GM21390 (cell line): ENCODE measurements around the gene PCDH9.
A peak's percentile ranks its signal among the peaks of the same experiment; 100 is the strongest.

ENCODE experiments used
- ATAC-seq: cut with Tn5 transposase; IDR thresholded peaks from one replicate; pipeline ENCODE4 v1.9.1; 2021; ENCODE audit not compliant: unreplicated experiment

The PCDH9 gene

DNA sequence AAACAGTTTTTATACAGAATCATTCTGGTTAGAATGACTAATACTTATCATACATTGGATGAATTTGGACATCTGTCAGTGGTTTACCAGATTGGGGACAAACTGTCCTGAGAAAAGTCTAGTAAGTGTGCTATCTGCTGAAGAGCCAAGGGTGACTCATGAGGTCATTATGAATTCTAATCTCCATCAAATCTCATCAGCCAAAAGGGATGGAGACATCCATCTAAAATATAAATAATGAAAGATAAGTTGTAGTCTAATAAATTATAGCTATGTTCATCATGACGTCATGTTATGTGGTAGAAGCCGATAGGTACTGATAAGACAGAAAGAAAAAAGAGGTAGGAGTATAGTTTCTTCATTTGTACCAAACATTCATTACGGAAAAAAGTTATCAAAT is 804.4 kb downstream of the PCDH9 start:
- ATAC-seq, result no peak

DNA sequence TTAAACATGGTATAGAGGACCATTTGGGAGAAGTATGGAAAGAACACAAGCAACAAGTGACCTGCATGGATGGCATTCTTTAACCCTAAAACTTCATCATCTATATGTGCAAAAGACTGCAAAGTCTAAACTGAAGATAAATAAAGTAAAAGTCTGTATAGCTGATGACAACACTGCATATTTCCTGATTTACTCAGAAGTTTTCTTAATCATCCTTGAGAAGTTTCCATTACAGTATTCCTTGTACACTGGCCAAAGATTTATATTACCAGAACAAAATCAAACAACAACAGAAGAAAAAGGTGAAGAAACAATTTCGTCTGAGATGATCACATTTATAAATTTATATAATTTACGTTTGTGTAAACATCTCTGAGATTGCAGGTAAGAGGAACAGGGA is 805.7 kb downstream of the PCDH9 start:
- ATAC-seq, result no peak

DNA sequence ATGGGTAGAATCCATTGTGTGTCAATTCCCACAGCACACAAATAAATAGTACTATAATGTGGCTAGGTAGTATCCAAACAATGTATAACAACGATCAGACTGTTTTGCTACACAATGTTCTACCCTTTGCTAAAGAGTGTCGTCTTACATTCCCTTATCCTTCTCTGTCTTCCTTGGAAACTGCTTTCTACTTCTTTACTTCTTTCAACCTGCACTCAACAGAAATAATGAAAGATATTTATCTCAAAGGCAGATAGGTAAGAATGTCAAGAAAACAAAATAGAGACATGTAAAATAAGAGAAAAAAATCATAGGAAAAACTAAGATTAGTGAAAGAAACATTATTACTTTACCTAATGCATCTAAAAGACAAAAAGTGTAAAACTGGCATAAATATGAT is 814.7 kb downstream of the PCDH9 start:
- ATAC-seq, result no peak

DNA sequence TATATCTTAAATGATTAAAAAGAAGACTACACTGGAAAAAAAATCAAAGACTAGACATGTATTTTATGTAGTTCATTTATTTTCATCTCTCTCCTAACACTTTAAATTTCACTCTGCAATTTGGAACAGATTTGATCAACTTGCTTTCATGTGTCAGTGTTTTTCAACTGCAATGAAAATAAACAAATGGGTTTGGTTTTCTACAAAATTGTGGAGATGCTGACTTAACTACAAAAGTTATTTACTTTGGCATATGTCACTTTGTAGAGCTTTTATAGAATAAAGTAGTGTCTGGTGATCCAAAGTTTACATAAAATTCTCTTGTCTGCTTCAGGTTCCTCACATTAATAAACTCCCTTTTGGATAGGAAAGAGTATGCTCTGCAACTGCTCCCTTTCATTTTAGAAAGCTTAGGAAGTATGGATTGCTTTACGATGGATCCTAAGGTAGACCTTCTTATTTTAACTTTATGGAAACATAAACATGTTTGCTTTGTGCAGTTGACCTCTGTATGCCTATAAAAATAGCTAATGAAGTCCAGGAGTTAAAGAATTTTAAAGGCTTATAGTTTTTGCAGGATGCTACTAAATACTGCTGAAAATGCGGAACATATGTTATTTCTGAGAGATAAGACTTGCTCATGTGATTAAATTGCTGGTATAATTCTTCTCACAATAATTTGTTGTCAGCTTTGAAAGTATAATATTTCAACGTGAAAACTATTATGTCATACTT is 815.9 kb downstream of the PCDH9 start:
- ATAC-seq, result no peak

DNA sequence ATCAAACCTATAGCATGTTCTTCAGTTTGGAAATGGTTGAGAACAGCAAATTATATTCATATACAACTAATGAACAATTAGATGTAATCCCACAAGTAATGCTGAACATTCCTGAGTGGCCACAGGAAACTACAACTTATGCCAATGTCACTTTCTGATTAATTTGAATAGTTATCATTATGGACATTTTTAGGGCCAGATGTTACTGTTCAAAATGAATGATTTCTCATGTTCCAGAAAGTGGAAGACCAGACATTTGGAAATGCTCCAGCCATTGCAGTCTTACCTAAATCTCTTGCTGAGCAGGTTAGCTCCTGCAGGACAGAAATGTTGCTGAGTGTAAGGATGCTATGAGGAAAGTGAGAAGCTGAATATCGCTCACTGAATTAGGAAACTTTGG is 819.8 kb downstream of the PCDH9 start:
- ATAC-seq, result no peak

- ATAC-seq, result no peak
Observed at GRCh38 chr13:66409542-66409941, 820.6 kb downstream of the PCDH9 start.

- ATAC-seq, result no peak
Observed at GRCh38 chr13:66407128-66407527, 823.0 kb downstream of the PCDH9 start.

DNA sequence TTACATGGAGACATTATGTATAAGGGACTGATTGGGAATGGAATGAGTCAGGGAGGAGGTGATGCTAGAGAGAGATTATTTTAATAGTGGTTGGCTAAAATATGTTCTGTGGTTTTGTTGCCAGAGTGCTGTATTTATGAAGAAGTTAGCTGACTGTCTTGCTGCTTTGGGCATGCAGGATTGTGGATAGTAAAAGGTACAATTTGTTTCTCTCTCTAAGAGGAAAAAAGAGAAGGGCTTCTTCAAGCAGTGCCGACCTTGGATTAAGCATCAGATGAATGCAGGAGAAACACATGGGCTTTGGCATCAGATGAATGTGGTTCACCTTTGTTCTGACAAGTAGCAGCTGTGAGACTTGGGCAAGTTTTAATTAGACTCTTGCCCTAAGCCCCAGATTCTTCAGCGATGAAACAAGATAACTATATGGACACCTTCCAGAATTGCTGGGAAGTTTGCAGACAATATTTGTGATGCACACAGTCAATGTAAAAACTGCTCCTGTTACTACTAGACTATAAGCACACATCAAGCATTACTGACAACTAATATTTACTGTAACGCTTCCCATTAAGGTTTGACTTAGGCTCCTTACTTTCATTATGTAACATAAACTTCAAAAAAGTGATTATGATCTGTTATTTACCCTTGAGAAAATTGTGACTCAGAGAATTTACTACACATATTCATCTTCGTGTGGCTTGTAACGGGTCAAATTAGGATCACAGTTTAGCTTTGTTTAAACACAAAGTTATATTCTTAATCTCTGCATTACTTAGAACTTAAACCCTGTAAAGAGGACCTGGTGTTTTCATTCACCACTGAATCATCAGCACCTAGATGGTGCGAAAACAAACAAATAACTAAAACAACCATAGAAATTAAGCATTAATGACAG is 824.0 kb downstream of the PCDH9 start:
- ATAC-seq, result no peak

DNA sequence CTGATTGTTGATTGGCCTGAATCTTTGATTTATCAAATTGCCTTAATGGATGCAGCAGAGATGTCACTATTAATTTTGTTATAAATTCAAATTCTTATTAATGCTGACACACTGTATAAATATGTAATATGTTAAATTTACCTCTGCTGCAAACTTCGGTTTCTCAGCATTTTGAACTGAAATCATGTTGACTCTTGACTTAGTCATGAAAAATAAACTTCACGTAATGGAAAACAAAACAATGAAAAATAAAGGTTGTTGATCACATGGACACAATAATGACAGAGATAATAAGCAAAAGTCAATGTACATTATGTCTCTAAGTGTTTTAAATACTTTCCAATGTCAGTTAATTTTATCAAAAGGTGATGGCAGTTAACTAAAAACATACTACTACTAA is 827.6 kb downstream of the PCDH9 start:
- no peak for ATAC-seq

DNA sequence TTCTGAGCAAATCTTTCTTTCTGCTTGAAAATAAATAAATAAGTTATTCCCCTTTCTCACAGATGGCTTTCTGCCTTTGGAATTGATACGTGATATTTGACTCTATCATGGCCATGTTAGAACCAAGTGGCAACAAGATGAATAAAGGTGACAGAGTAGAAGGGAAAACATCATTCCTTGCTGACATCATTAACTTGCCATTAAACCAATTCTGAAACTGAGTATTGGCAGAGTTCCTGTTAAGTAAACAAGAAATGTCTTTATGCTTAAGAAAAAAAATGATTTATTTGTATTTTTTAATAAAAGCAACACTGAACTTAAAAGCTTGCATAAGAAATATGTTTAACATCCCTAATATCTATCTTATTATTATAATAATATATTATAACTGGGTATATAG is 828.1 kb downstream of the PCDH9 start:
- ATAC-seq, result no peak

DNA sequence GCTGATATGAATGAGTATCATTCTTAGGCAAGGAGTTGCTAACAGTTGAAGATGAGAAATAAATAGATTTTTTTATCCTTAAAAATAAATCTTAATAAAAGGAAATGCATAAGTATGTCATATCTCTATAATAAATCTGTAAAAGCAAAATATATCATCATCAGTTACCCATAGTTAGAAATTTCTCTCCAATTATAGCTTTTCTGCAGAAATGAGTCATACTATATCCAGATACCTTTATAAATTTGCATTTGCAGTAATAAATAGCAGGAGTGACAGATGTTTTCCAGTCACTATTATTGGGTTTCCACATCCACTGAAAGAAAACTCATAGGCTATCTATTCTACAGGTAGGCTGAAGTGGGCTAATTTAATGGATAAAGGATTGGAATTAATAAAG is 829.8 kb downstream of the PCDH9 start:
- no peak for ATAC-seq

GRCh38 chr13:66399873-66400272 is 830.3 kb downstream of the PCDH9 start:
- ATAC-seq, result no peak

DNA sequence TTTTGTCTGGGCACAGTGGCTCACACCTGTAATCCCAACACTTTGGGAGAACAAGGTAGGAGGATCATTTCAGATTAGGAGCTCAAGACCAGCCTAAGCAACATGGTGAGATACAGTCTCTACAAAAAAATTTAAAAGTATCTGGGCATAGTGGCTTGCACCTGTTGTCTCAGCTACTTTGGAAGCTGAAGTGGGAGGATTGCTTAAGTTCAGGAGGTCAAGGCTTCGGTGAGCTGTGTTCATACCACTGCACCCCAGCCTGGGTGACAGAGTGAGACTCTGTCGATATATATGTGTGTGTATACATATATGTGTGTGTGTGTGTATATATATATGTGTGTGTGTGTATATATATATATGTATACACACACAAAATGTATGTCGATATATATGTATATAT is 833.0 kb downstream of the PCDH9 start:
- no peak for ATAC-seq

DNA sequence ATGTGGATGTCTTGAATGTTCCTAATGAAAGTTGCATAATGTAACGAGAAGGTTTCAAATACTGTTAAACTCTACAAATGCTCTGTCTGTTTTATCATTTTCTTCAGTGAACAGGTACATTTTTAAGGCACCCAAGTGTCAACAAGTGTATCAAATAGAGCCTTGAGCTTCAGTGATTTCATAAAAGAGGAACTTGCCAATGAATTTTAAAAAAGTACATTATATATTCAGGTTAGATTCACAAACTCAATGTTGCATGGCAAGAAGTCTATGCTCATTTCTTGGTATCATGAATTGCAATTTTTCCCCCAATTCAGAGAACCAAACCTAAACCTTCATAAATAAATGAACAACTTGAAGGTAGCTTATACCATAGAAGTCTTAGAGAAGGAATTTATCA is 838.8 kb downstream of the PCDH9 start:
- ATAC-seq, result no peak

DNA sequence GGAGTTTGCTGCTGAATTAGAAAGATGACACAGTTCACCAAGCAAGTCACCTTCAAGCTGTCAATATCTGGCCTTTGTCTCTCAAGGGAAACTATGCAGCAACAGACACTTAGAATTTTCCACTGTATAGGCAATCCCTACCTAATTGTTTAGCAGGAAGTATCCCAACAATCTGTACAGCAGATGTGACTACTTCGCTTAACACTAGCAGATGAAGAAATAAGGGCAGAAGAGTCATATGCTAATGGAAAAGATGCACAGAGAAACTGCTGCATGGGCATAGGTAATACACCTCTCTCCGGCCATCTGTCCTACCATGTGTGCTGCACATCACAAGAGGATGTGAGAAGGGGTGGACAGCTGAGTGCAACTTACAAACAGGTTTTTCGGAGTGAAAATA is 851.2 kb downstream of the PCDH9 start:
- ATAC-seq, result no peak

GRCh38 chr13:66377569-66377968 is 852.6 kb downstream of the PCDH9 start:
- ATAC-seq, result no peak

- no peak for ATAC-seq
Observed at GRCh38 chr13:66375756-66376155, 854.4 kb downstream of the PCDH9 start.

DNA sequence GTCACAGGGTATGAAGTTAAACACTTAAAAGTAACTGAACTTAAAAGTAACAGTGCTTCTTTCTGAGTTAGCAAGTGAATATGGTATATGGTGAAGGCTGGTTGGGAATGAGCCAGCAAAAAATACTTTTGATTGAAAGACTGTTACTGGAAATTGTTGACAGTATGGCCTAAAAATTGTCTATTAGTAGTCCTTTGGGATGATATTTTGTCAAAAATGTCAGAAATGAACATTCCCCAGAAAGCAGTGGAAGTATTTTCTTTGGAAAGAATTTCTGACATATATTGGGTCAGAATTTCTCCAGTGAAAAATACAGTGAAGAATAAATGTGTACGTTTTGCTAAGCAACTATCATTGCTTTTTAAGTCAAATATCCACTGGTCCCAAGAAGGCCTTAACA is 860.5 kb downstream of the PCDH9 start:
- ATAC-seq, result no peak

GRCh38 chr13:66367356-66367755 is 862.8 kb downstream of the PCDH9 start:
- ATAC-seq, result no peak

- ATAC-seq, result no peak
Observed at GRCh38 chr13:66365101-66365500, 865.0 kb downstream of the PCDH9 start.

GRCh38 chr13:66364346-66364745 is 865.8 kb downstream of the PCDH9 start:
- no peak for ATAC-seq

- ATAC-seq, result peak; percentile 63
Observed at GRCh38 chr13:66362485-66362884, 867.7 kb downstream of the PCDH9 start.
